GM19099 (cell line): ENCODE measurements around the gene GMPR2.
A peak's percentile ranks its signal among the peaks of the same experiment; 100 is the strongest.

ENCODE experiments used
- POLR2A ChIP-seq: IDR thresholded peaks from 3 replicates; pipeline ENCODE4 v1.6.1; 2011; ENCODE audit warnings: low read depth; ENCODE audit not compliant: insufficient read length; ENCODE audit errors: extremely low read depth

The GMPR2 gene

GRCh38 chr14:24215495-24216344 lies 17.0 kb upstream of the GMPR2 start, which contains the start of gene MDP1:
MDP1 (minus strand) TSS chr14:24216066; CDS start chr14:24215955, 111 bp downstream.
- peak; percentile 80 for TF ChIP-seq POLR2A

DNA sequence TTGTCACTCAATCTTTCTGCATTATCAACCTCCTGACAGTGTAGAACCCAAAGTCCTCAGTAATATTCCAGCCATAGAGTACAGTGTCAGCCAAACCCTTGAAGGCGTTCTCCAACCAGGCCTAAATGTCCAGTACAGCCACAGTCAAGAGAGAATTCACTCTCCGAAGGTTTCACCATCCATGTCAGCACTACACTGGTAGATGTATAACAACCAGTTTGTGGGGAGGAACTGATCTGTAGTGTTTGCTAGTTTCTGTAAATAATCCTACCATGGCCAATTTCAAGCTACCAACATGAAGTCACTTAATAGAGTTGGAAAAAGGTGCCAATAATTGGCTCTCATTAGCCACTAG lies 16.4 kb upstream of the GMPR2 start:
- TF ChIP-seq POLR2A, result no peak

DNA sequence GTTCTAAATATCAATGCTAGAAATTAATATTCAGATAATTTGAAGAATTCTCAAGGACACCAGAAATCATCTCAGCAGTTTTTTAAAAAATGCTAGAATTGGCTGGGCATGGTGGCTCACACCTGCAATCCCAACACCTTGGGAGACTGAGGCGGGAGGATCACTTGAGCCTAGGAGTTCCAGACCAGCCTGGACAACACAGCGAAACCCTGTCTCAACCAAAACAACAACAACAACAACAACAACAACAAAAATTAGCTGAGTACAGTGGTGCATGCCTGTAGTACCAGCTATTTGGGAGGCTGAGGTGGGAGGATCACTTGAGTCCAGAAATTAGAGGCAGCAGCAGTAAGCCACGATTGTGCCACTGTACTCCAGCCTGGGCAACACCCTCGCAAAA lies 13.6 kb upstream of the GMPR2 start:
- no peak for TF ChIP-seq POLR2A

DNA sequence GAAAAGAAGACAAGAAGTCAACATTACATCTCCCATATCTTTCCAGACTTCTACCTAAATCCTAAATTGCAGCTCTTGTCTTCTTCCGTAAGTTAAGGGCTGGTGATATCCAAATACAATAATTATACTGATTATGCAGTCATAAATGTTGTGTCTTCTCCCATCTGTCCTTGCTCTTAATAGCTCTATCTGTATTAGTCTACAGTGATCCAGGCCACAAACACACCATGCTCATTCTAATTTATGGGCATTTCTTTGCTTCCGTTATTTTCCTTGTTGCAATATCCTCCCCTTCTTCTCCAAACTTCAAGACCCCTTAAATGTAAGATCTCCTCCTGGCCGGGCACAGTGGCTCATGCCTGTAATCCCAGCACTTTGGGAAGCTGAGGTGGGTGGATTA lies 13.2 kb upstream of the GMPR2 start:
- no peak for TF ChIP-seq POLR2A

DNA sequence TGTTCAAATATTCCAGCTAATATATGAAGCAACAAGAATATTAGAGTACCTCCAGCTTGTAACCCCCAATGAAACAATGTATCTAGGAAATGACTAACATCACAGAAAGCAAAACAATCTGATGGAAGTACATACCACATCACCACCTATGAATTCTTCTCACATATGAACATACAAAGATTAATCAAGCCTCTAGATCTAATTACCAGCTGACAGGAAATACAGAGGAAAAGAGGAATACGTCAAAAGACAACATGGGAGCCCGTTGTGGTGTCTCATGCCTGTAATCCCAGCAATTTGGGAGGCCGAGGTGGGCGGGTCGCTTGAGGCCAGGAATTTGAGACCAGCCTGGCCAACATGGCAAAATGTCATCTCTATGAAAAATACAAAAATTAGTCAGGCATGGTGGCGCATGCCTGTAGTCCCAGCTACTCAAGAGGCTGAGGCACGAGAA lies 8.1 kb upstream of the GMPR2 start:
- TF ChIP-seq POLR2A, result no peak

- TF ChIP-seq POLR2A, result no peak
Measured at GRCh38 chr14:24226473-24226872, 6.3 kb upstream of the GMPR2 start.

- no peak for TF ChIP-seq POLR2A
Measured at GRCh38 chr14:24228902-24229301, 3.8 kb upstream of the GMPR2 start.

DNA sequence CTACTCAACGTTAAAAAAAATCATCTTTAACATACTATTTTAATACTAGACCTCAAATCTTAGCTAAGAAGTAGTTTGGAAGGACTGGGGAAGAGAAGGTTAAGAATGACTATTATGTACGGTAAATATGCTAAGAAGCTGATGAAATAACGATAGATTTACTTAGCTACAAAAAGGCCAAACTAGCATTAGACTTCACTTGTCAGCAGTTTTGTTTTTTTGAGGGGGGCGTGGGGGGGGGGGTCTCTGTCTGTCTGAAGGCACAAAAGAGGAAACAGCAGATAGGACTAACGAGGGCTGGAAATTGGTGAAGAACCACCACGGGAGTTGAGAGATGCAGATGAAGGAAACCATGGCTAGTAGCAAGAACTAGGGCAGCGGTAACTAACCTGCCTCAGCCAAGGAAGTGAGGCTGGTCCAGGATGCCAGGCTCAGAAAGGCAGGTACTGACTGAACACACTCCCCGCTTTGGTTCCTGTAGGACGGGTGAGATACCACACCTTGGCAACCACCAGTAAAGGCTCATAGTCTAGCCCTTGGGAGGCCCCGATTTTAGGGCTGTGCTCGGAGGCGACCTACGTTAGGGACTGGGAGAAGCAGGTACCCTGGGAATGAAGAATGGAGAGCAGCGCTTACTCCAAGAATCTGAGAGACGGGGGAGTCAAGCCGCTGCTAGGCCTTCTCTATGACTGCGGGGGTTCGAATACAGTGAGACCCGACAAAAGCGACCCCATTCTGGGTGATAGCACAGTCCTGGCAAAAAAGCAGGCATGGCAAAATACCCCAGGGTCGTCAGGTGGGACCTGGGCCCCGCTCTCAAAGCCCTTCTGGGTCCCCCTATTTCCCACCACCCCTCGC lies 1.2 kb upstream of the GMPR2 start:
- no peak for TF ChIP-seq POLR2A

- peak; percentile 51 for TF ChIP-seq POLR2A
Measured at GRCh38 chr14:24232121-24232644, 546 bp upstream of the GMPR2 start, which contains the start of gene NEDD8. NEDD8 (minus strand) TSS chr14:24232367; CDS start chr14:24232267, 100 bp downstream.

DNA sequence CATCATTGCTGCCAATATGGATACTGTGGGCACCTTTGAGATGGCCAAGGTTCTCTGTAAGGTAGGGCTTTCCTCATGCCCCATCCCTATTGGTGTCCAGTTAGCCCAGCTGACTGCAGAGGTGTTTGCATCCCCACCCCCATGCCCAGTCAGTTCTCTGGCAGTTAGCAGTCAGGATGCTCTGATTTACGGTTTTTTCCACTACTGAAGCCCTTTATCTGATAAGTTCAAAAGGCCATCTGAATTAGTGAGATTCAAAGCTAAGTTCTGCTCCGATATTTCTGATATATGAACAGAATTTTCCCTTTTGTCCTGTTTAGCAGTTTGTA lies 773 bp downstream of the GMPR2 start:
- TF ChIP-seq POLR2A, result no peak

DNA sequence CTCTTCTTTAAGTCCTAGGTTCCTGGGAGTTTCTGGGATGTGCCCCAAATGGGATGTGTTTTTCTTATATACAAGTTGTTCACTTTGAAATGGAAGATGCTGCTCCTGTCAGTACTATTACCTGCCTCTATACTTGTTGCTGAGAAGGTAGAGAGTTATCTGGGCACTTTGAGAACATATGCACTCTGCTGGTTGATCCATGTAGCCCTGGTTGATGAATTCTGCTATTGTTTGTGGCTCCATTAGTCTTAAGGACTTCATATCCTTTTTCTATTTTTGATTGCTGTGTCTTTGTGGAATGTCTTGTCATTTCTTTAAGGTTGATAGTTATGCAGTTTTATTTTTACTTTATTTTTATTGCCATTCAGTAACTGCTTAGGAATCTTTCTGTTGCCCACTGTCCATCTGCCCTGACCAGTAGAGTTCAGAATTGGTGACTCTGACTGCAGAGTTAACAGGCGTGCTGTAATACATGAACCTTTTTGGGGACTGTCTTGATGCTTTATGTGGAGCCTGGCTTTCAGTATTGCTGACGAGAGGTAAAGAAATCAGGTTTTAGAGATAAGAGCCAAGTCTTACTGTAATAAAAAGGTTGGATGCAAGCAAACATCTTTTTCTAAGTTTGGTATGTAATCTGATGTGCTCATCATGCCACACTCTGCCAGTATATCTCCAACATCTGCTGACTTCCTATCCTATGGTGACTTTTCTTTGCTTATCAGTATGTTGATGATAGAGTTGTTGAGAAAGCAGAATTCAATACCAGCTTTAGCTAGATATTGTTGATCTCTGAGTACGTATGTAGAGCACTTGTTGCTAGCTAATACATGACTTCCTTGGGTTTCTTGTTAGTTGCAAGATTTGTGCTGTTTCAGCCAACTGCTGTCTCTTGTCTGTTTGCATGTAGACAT lies 1.6 kb downstream of the GMPR2 start:
- no peak for TF ChIP-seq POLR2A

GRCh38 chr14:24235804-24236688 lies 3.3 kb downstream of the GMPR2 start:
- no peak for TF ChIP-seq POLR2A

DNA sequence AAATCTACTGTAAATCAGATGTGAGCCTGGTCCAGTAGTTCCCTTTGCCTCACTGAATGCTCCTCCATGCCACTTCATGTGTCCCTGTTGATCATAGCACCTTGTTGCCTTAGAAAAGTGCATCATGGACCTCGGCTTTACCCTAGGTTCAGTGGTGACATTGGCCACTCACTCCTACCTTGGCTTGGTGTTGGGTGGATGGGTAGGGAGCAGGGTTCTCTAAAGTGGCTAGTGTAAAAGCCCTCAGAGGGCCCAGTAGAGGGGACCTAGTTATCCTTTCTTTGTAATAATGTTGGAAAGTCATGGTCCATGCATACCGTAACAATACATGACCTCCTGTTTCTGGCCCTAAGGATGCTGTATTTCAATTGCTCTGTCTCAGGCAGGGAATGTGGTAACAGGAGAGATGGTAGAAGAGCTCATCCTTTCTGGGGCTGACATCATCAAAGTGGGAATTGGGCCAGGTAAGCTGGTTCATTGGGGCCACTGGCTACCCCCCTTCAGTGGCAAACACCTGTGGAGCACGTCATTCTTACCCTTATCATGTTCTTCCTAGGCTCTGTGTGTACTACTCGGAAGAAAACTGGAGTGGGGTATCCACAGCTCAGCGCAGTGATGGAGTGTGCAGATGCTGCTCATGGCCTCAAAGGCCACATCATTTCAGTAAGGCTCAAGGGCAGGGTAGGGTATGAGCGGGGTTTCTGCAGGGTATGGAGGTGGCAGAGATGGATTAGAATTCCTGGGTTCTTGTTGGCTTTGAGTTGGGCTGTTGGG lies 4.1 kb downstream of the GMPR2 start:
- no peak for TF ChIP-seq POLR2A
